NCI-H1930 (cell line): ENCODE measurements around the gene PDLIM7.
"Not testable (repeated sequence)": the region's sequence is repeated elsewhere in the genome, so short reads cannot be mapped to it uniquely, and the experiment has no call there.

Experiments
- DNase-seq, 2 experiments: peaks; one replicate each; lab custom pipeline; 2025; lab: John Stamatoyannopoulos, UW

PDLIM7 gene, protein sequence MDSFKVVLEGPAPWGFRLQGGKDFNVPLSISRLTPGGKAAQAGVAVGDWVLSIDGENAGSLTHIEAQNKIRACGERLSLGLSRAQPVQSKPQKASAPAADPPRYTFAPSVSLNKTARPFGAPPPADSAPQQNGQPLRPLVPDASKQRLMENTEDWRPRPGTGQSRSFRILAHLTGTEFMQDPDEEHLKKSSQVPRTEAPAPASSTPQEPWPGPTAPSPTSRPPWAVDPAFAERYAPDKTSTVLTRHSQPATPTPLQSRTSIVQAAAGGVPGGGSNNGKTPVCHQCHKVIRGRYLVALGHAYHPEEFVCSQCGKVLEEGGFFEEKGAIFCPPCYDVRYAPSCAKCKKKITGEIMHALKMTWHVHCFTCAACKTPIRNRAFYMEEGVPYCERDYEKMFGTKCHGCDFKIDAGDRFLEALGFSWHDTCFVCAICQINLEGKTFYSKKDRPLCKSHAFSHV

DNA sequence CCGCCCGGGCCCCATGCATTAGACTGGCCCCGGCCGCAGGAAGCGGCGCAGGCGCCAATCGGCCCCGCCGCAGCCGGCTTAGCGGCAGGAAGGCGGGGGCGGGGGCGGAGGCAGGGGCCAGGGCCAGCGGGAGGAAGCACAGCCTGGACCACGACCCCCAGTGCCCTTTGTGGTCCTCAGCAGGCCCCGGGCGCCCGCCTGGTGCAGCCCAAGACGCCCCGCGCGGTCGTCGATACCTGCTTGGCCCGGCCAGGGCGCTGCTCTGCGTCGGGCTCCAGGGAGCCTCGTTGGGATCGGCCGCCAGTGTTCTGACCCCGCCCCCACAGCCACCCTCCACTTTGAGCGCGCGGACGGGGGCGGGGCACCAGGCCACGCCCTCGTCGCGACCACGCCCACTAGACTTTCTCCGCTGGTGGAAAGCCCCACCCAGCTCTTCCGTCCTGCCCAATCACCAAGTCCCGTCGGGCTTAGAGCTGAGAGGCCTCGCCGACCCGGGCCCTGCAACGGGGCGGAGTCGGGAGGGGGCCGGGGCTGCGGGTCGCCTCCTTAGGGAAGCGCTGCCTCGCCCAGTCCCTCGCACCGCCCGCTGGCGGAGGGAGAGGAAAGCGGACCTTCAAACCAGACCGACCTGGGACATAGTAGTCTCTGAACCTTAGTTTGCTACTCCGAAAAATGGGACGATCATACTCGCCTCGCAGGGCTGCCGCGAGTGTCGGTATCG, at the start of gene PDLIM7:
Gene PDLIM7, minus strand, starts transcription at position 313 of the 721 bp plus-strand sequence. CDS start 1,092 bp downstream, outside the sequence.
- DNase-seq = peak; percentile 74 to 84

GRCh38 chr5:177546258-177546741, 48.9 kb upstream of the PDLIM7 start:
- DNase-seq = no peak

GRCh38 chr5:177545487-177546257, 48.3 kb upstream of the PDLIM7 start:
- no peak for DNase-seq

DNA sequence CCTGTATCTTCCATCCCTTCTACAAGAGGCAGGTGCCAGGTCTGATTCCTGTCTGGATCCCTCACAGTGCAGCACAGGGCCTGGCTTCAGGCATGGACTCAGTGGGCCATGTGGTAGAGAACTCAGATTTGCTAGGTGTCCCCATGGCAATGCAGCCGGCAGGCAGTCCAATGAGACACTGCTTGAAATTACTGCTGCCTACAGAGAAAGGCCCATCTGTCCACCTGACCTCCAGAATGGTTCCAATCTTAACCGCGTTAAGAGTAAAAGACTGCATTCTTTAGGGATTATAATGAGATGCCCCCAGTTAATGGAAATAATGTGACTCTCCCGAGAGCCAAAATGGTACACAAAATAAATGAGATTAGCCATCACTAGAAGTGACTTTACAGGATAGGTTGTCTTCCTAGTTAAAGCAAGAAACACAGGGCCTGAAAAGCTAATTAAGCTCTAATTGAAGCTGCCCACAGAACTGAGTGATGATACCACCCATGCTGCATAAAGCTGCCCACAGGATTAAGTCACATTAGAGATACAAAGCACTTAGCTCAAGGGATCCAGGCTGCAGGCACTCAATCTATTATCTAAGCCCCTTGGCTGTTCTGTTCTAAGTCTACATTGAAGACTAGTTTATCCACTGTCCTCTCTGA, 45.5 kb upstream of the PDLIM7 start:
- DNase-seq = no peak

GRCh38 chr5:177540438-177540837, 43.0 kb upstream of the PDLIM7 start:
- DNase-seq = no peak

DNA sequence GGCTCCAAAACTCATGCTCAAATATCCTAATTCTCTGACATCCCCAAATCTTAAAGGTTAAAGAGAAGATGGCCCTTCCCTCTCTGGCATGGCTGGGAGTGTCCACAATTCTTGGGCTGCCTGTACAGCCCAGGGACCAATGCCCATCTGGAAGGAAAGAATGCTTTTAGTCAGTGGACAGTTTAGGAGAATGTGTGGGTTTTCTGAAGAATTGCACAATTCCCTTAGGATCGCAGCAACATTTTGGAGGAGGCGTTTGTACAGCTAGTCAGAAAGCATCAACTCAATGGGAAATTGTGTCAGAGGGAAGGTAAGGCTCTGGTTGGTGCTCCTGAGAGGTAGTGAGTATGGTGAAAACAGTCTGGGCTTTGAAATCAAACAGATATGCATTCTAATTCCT, 42.0 kb upstream of the PDLIM7 start:
- DNase-seq = no peak

DNA sequence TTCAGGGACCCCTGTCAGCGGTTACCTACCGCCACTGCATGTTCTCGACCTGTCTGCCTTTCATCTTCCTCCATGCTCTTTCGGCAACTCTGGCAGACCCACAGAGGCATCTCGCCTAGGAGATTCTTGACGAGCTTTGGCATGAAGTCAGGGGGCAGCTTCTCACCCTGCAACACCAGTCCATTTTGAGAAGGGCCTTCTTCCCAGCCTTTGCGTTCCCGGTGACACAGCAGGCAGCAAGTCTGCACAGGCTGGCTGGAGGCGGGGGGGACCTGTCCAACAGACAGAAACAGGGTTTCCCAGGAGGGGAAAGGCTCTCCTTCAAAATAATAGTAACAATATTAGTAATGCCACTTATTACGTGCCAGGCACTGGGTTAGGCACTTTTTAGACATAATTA, 41.5 kb upstream of the PDLIM7 start:
- no peak for DNase-seq

- no peak for DNase-seq
These were observed 40.3 kb upstream of the PDLIM7 start for GRCh38 chr5:177537389-177538361.

- no peak for DNase-seq
These were observed 39.0 kb upstream of the PDLIM7 start for GRCh38 chr5:177536386-177536785.

DNA sequence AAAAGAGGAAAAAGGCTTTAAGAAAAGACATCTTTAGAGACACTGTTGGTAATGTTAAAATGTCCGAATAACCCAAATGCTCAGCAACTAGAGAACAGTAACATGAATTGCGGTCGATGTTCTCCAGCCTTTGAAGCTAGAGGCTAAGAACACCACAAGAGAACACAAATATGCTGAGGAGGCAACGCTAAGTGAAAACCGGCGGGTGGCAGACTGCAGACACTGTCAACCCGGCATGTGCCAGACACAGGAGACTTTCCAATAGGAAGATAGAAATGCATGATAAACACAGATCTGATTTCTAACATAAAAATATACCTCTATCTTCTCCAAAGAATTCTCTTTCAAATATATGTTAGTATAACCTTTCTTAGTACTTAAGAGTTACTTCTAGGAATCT, 37.7 kb upstream of the PDLIM7 start:
- no peak for DNase-seq

GRCh38 chr5:177534433-177534832, 37.0 kb upstream of the PDLIM7 start:
- DNase-seq = not testable (repeated sequence)

- no peak for DNase-seq
These were observed 34.0 kb upstream of the PDLIM7 start for GRCh38 chr5:177531209-177531940.

- DNase-seq = no peak
These were observed 33.2 kb upstream of the PDLIM7 start for GRCh38 chr5:177530638-177531037.

DNA sequence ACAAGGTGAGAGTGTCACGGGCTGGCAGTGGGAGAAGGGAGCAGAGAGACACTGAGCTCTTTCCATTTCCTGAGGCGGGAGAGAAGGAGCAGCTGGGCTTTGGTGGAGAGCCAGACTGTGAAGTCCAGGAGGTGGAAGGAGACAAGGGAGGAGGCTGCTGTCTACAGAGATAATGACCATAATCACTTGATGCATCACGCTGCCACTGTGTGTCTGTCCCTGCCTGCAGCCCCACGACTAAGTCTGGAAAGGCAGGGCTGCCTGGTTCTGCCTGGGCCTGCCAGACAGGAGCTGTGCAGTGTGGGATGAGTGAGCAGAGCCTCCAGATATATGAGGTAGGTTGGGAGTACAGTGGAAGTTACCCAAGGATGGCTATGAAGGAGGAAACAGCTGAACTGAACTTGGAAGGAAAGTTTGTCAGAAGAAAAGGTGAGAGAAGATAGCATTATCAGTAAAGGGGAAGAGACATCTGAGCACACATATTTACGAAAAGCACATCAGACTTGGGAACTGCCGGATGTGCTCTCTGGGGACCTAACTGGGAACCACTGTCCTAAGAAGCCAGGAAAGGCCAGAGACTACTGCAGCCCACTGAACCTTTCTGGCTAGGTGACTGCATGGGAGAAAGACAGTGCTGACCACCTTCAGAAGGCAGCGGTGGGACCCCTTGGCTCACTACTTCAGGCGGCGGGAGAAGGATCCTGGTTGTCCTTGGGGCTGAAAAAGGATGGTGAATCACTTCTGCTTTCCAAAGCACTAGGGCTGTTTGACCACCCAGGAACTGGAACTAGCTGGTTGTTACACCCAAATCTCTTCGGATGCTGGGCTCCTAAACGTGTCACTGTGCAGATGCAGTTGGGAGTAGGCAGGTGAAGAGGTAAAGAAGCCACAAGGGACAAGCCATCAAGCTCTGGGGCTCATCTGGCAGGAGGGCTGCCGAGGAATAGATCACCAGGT, 32.1 kb upstream of the PDLIM7 start:
- no peak for DNase-seq

- DNase-seq = no peak
These were observed 31.2 kb upstream of the PDLIM7 start for GRCh38 chr5:177528631-177529030.

GRCh38 chr5:177527595-177527994, 30.2 kb upstream of the PDLIM7 start:
- DNase-seq = no peak

GRCh38 chr5:177526791-177527190, 29.4 kb upstream of the PDLIM7 start:
- DNase-seq = no peak

- DNase-seq = no peak
These were observed 28.8 kb upstream of the PDLIM7 start for GRCh38 chr5:177526191-177526590.
